ENCODE data around the gene RDH5. TPM values are rescaled to one million over a fixed set of nuclear protein-coding genes. Genes with fewer than 3 reads are reported as not detected.

The RDH5 gene
- total RNA-seq, 1 experiment from 2014 or later = 6.0 TPM

GRCh38 chr12:55760663-55761062 is 40.5 kb downstream of the RDH5 start:
- H3K27ac Mint-ChIP-seq (ENCODE audit: unreplicated experiment) = no peak overlapping the region
- POLR2A ChIA-PET = no interaction called here

GRCh38 chr12:55762646-55763045 is 42.5 kb downstream of the RDH5 start:
- no peak overlapping the region for H3K4me3 ChIP-seq (ENCODE audit: low read depth, low read length)
- no peaks in the 10 kb centered on the region for H3K27me3 ChIP-seq (replicated peaks; ENCODE audit: control insufficient read depth, insufficient read depth, low read length)
- no peaks in the 10 kb centered on the region for H3K4me1 ChIP-seq
- Mint-ChIP-seq H3K27me3 (ENCODE audit: insufficient read depth, unreplicated experiment) (no peaks in the 10 kb centered on the region), H3K4me1 (ENCODE audit: low read depth, unreplicated experiment) (no peaks in the 10 kb centered on the region), H3K27ac (ENCODE audit: unreplicated experiment) (no peak overlapping the region), H3K9me3 (ENCODE audit: unreplicated experiment) (no peaks in the 10 kb centered on the region), H3K4me3 (ENCODE audit: unreplicated experiment) (no peak overlapping the region), H3K36me3 (ENCODE audit: insufficient read depth, unreplicated experiment) (peaks cover 72% of the 10 kb centered on the region)
- no peak for DNase-seq
- intact Hi-C loops (cut with micrococcal nuclease; ENCODE audit: unreplicated experiment) = no loop called here
- BruUV-seq (replicated peaks) = no TSS peak
- H3K36me3 ChIP-seq (ENCODE audit: control insufficient read depth, insufficient read depth, low read length) = peaks cover under 1% of the 10 kb centered on the region; the same call in 1 of the 2 replicates
- CTCF ChIA-PET = no interaction called here
- no peaks in the 10 kb centered on the region for H3K9me3 ChIP-seq
- TF ChIP-seq, protein P1, sequence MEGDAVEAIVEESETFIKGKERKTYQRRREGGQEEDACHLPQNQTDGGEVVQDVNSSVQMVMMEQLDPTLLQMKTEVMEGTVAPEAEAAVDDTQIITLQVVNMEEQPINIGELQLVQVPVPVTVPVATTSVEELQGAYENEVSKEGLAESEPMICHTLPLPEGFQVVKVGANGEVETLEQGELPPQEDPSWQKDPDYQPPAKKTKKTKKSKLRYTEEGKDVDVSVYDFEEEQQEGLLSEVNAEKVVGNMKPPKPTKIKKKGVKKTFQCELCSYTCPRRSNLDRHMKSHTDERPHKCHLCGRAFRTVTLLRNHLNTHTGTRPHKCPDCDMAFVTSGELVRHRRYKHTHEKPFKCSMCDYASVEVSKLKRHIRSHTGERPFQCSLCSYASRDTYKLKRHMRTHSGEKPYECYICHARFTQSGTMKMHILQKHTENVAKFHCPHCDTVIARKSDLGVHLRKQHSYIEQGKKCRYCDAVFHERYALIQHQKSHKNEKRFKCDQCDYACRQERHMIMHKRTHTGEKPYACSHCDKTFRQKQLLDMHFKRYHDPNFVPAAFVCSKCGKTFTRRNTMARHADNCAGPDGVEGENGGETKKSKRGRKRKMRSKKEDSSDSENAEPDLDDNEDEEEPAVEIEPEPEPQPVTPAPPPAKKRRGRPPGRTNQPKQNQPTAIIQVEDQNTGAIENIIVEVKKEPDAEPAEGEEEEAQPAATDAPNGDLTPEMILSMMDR (IDR thresholded peaks at IDR 0.05; ENCODE audit: insufficient read depth in 1 of 2, low read depth in 1 of 2, low read length in 1 of 2, severe bottlenecking in 1 of 2, unreplicated experiment in 1 of 2) = no peak
- POLR2A ChIA-PET = no interaction called here

More at GRCh38 chr12:55760663-55761062, 40.5 kb downstream of the RDH5 start:
- DNase-seq = no peak
- Mint-ChIP-seq H3K4me1 (ENCODE audit: low read depth, unreplicated experiment) (no peaks in the 10 kb centered on the region), H3K36me3 (ENCODE audit: insufficient read depth, unreplicated experiment) (peaks cover 70% of the 10 kb centered on the region), H3K4me3 (ENCODE audit: unreplicated experiment) (no peak overlapping the region), H3K9me3 (ENCODE audit: unreplicated experiment) (no peaks in the 10 kb centered on the region), H3K27me3 (ENCODE audit: insufficient read depth, unreplicated experiment) (no peaks in the 10 kb centered on the region)
- Histone ChIP-seq H3K4me3 (ENCODE audit: low read depth, low read length) (no peak overlapping the region), H3K4me1 (no peaks in the 10 kb centered on the region), H3K27me3 (replicated peaks; ENCODE audit: control insufficient read depth, insufficient read depth, low read length) (no peaks in the 10 kb centered on the region), H3K9me3 (no peaks in the 10 kb centered on the region), H3K36me3 (ENCODE audit: control insufficient read depth, insufficient read depth, low read length) (peaks cover 4% of the 10 kb centered on the region)
- CTCF ChIA-PET = no interaction called here
- intact Hi-C loops (cut with micrococcal nuclease; ENCODE audit: unreplicated experiment) = no loop called here
- TF ChIP-seq, protein P1 (IDR thresholded peaks at IDR 0.05; ENCODE audit: insufficient read depth in 1 of 2, low read depth in 1 of 2, low read length in 1 of 2, severe bottlenecking in 1 of 2, unreplicated experiment in 1 of 2) = no peak
- no TSS peak for BruUV-seq (replicated peaks)

DNA sequence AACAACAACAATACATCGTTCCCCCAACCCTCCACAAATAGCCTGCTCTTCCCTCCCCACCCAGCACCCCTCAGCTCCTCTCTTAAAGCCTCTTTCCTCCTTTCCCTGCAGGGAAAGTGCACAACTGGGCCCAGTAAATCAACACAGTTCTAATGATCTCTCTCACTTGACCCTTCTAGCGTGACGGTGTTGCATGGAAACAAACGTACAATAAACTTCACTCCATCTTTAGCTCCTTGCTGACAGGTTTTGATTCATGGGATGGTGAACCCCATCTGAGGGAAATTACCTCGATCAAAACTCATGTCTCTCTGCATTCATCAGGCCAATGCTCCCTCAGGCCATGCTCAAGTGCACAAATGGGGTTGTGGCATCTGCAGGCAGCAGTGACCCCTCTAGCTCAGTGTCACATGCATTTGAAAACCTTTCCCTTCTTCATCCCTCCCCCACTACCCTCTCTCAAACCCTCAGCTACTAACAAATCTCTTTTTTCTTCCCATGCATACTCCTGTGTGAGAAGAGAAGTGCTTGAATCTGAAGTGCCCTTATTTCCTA is 45.6 kb downstream of the RDH5 start:
- no peak overlapping the region for H3K4me3 Mint-ChIP-seq (ENCODE audit: unreplicated experiment)
- POLR2A ChIA-PET = no interaction called here

More for the DNA sequence above, 45.6 kb downstream of the RDH5 start:
- no peaks in the 10 kb centered on the region for H3K27me3 ChIP-seq (replicated peaks; ENCODE audit: control insufficient read depth, insufficient read depth, low read length)
- BruUV-seq (replicated peaks) = no TSS peak
- no peaks in the 10 kb centered on the region for H3K4me1 ChIP-seq
- peaks cover 2% of the 10 kb centered on the region; the same call in 1 of the 2 replicates for H3K36me3 ChIP-seq (ENCODE audit: control insufficient read depth, insufficient read depth, low read length)
- Mint-ChIP-seq H3K9me3 (ENCODE audit: unreplicated experiment) (no peaks in the 10 kb centered on the region), H3K4me1 (ENCODE audit: low read depth, unreplicated experiment) (peaks cover 7% of the 10 kb centered on the region), H3K27ac (ENCODE audit: unreplicated experiment) (peak overlapping the region; percentile 11), H3K27me3 (ENCODE audit: insufficient read depth, unreplicated experiment) (no peaks in the 10 kb centered on the region), H3K36me3 (ENCODE audit: insufficient read depth, unreplicated experiment) (peaks cover 55% of the 10 kb centered on the region)
- CTCF ChIA-PET = no interaction called here
- TF ChIP-seq, protein P1 (IDR thresholded peaks at IDR 0.05; ENCODE audit: insufficient read depth in 1 of 2, low read depth in 1 of 2, low read length in 1 of 2, severe bottlenecking in 1 of 2, unreplicated experiment in 1 of 2) = no peak
- H3K4me3 ChIP-seq (ENCODE audit: low read depth, low read length) = no peak overlapping the region
- no peaks in the 10 kb centered on the region for H3K9me3 ChIP-seq
- no peak for DNase-seq
- intact Hi-C loops (cut with micrococcal nuclease; ENCODE audit: unreplicated experiment) = no loop called here
